ENCODE results near the gene XPA.
"Not testable (repeated sequence)": the region's sequence is repeated elsewhere in the genome, so short reads cannot be mapped to it uniquely, and the experiment has no call there.

The XPA gene

GRCh38 chr9:97703437-97704344, 6.6 kb upstream of the XPA start:
- no peak for DNase-seq (ENCODE audit: low spot score)

- not testable (repeated sequence) for DNase-seq (ENCODE audit: low spot score)
Measured at GRCh38 chr9:97699824-97700223, 2.7 kb upstream of the XPA start.

- not testable (repeated sequence) for DNase-seq (ENCODE audit: low spot score)
Measured at GRCh38 chr9:97699281-97699680, 2.1 kb upstream of the XPA start.

- no peak for DNase-seq (ENCODE audit: low spot score)
Measured at GRCh38 chr9:97698865-97699264, 1.7 kb upstream of the XPA start.

DNA sequence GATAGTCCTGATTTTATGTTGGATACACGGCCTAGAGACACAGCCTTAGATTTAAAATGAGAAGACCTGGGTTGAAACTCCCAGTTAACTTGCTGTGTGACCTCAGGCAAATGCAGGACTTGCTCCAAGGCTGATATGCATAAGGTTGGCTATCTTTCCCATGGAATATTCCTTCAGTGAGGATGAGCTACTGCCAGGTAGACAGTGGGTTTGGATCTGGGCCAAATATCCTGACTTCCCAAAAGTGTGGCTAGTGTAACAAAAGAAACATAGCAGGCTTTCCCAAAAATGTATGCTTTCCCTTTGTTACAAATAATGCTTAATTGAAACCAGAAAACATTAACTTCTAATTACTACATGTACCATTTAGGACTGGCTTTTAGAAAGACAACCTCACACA, 697 bp upstream of the XPA start:
- DNase-seq (ENCODE audit: low spot score): no peak

- DNase-seq (ENCODE audit: low spot score): no peak
Measured at GRCh38 chr9:97695995-97696802, 941 bp downstream of the XPA start.

DNA sequence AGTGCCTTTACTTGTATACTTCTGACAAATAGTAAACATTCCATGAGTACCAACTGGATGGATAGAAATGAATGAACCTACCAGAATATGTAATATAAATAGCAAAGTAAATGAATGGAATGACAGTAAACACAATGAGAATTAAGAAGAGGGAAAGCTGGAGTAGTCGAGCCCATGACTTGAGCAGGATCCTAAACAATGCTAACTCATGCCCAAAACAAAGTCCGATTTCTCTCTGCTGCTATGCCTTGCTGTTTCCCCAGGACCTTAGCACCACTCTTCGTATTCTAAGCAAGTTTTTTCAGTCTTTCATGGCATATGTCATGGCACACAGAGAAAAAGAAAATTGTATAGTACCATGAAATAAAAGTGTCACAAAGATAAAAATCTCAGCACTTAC, 1.8 kb downstream of the XPA start:
- no peak for DNase-seq (ENCODE audit: low spot score)

DNA sequence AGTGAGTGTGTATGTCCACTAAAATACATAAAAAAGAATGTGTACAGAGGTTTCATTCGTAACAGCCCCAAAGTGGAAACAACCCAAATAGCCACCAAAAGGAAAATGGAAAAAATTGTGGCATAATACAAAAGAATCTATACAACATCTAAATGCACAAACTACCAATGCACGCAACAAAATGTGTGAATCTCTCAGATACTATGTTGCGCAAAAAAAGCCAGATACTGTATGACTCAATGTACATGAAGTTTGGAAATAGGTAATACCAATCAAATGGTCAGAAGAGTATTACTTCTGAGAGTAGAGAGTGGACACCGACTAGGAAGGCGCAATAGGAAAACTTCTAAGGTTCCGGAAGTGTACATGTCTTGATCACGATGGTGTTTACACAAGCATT, 2.4 kb downstream of the XPA start:
- no peak for DNase-seq (ENCODE audit: low spot score)

DNA sequence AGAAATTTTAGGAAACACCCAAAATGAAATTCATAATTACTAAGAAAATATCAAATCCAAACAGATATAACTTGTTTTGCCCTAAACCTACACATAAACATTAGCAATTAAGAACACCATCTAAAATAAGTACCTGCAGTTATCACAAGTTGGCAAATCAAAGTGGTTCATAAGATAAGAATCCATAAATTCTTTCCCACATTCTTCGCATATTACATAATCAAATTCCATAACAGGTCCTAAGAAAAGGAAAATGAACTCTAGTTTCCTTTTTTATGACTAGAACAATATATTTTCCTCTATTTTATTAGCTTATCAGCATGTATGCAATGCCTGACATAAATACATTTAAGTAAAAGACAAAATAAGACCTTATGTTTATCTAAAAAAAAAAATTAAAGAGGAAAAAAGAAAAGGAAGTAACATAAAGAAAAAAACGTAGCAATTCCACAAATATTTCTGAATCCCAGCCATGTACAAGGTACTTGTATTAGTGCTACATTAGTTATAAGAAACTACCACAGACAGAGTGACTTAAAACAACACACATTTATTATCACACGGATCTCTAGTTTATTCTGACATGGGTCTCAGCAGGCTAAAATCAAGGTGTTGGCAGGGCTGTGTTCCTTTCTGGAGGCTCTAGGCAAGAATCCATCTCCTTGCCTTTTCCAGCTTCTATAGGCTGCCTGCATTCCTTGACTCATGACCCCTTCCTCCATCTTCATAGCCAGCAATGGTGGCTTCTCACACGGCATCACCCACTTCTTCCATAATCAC, 7.5 kb downstream of the XPA start:
- DNase-seq (ENCODE audit: low spot score): no peak

- DNase-seq (ENCODE audit: low spot score): no peak
Measured at GRCh38 chr9:97688654-97689053, 8.5 kb downstream of the XPA start.

DNA sequence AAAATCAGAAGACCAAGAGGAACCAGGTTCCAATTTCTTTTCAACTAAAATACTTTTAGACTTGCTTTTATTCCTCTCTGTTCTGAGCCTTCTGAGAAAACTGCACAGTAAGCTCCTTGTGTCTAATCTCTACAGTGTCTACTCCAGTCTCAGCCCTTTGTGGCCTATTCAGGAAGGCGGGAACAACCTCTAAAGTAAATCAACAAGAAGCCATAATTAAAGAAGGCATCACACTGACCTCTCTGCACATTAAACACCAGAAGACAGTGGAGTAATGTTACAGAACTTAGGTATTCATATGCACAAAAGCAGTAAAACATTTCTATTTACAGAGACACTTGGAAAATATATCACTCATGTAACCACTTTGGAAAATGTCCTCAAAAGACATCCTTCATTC, 14.9 kb downstream of the XPA start:
- no peak for DNase-seq (ENCODE audit: low spot score)

- no peak for DNase-seq (ENCODE audit: low spot score)
Measured at GRCh38 chr9:97675655-97676054, 21.5 kb downstream of the XPA start.

DNA sequence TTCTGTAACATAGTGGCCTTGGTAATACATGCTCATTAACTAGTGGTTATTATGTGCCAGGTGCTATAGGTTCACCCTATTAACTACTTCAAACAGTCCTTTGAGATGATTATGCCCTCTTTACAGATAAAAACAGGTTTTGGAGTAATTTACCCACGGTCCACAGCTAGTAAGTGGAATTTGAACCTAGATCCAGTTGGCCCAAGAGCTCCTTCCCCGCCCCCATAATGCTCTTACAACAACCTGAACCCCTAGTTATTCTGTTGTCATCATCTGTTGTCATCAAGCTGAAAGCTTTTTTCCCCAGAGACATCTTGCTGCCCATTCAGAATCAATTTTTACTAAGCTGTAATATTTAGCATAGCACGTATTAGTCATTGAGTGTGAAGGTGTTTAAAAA, 23.2 kb downstream of the XPA start:
- no peak for DNase-seq (ENCODE audit: low spot score)

- no peak for DNase-seq (ENCODE audit: low spot score)
Measured at GRCh38 chr9:97672403-97672802, 24.7 kb downstream of the XPA start.

DNA sequence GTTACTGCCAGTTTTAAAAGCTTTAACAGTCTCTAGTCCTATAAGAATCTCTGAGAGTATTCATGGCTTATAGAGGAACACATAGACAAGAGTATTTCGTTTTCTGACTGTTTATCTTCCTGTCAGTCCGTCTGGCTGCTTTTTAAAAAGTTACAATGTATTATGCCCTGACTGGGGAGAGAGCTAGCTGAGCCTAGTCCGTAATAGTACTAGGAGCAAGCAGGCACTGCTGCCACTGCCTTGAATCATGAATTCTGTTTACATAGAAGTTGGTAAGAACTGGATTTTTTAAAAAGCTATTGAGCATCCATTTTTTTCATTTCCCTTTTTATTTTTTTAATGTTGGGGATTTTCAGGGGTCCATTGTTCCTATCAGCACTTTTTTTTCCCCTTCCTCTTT, 26.6 kb downstream of the XPA start:
- DNase-seq (ENCODE audit: low spot score): no peak

GRCh38 chr9:97668485-97668884, 28.7 kb downstream of the XPA start:
- DNase-seq (ENCODE audit: low spot score): no peak

GRCh38 chr9:97666907-97667686, 30.0 kb downstream of the XPA start:
- no peak for DNase-seq (ENCODE audit: low spot score)

GRCh38 chr9:97665742-97666141, 31.4 kb downstream of the XPA start:
- no peak for DNase-seq (ENCODE audit: low spot score)

GRCh38 chr9:97660847-97661246, 36.3 kb downstream of the XPA start:
- DNase-seq (ENCODE audit: low spot score): no peak

GRCh38 chr9:97660340-97660739, 36.8 kb downstream of the XPA start:
- DNase-seq (ENCODE audit: low spot score): no peak

- DNase-seq (ENCODE audit: low spot score): no peak
Measured at GRCh38 chr9:97659771-97660170, 37.4 kb downstream of the XPA start.

DNA sequence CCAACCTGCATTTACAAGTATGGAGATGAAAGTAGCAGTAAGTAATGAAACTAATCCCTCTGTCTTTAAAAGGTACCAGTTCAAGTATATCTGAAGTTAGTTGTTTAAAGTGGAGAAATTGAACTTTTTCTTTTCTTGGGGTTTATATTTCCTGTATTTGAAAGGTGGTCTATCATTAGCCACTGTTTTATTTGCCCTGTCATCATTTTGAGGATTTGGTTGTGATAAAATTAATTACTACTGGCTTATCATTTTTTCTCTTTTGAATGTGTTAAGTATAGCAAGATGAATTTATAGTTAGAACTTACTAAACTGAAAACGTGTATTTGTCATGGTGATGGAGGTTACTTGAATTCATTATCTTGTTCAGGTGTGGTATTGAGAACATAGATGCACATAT, 38.4 kb downstream of the XPA start:
- no peak for DNase-seq (ENCODE audit: low spot score)
